GM12874 (cell line): ENCODE data around the gene CA7.

Source experiments
- TF ChIP-seq, protein P1 (sequence below): IDR thresholded peaks from 2 replicates; pipeline ENCODE4 v1.5.1; 2011; ENCODE audit warnings: low read depth, mild to moderate bottlenecking, control low read depth, low read length, moderate library complexity; ENCODE audit not compliant: insufficient read depth

CA7 gene

DNA sequence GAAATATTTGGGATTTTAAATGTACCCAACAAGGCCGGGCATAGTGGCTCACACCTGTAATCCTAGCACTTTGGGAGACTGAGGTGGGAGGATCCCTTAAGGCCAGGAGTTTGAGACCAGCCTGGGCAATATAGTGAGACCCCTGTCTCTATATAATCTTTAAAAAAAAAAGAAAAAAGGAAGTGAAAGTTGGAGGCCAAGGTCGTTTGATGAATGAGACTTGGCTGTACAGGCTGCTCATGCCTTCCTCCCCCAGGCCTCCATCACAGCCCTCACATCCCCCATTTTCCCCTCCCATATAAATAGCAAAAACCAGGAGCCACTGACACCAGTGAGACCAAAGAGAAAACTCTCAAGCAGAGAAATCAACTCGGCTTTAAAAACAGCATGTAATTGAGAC, 3.3 kb upstream of the CA7 start:
- TF ChIP-seq, protein P1, sequence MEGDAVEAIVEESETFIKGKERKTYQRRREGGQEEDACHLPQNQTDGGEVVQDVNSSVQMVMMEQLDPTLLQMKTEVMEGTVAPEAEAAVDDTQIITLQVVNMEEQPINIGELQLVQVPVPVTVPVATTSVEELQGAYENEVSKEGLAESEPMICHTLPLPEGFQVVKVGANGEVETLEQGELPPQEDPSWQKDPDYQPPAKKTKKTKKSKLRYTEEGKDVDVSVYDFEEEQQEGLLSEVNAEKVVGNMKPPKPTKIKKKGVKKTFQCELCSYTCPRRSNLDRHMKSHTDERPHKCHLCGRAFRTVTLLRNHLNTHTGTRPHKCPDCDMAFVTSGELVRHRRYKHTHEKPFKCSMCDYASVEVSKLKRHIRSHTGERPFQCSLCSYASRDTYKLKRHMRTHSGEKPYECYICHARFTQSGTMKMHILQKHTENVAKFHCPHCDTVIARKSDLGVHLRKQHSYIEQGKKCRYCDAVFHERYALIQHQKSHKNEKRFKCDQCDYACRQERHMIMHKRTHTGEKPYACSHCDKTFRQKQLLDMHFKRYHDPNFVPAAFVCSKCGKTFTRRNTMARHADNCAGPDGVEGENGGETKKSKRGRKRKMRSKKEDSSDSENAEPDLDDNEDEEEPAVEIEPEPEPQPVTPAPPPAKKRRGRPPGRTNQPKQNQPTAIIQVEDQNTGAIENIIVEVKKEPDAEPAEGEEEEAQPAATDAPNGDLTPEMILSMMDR: no peak

DNA sequence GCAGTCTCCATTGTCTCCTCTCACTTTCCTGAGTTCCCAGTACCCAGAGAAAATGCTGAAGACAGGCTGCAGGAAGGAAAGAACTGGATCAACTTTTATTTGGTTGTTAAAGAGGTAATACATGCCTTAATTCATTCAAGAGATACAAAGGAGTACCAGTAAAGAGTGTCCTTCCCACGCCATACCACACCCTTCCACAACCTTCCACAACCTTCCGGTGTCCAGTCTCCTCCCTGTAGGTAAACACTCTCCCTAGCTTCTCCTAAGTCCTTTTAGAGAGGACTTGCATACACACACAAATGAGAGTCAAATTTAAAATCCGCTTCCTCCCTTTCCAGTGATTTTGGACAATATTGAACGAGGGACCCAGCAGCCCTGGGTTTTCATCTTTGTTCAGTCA, 2.8 kb upstream of the CA7 start:
- TF ChIP-seq, protein P1: no peak

DNA sequence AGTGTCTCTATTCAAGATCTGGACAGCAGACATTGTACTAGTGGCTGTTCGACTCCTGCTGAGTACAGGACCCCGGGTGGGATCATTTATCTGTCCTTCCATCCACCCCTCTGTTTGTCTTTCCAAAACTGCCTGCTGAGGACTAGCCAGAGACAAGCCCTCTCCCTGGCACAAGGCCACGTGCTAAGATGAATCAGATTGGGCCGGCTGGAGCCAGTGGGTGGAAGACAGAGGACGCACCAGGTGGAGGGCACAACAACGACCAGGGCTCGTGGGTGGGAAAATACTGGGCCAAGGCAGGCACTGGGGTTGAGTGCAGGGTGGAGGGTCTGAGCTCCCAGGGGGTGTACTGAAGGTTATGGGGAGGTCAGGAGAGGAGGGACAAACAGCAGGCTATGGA, 1.4 kb upstream of the CA7 start:
- TF ChIP-seq, protein P1: no peak

DNA sequence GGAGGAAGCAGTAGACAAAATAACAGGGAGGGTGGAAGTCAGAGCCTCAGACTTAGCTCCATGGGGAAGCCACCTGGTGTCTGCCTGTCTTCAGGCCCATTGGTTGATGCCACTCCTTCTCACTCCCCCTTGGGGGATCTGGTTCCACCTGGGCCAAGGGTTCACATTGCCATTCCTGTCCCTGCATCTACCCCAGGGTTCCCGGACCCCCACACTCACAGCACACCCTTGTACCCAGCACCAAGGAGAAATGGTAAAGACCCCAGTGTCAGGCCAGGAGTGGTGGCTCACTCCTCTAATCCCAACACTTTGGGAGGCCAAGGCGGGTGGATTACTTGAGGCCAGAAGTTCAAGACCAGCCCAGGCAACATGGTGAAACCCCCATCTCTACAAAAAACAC, 1.0 kb upstream of the CA7 start:
- TF ChIP-seq, protein P1: no peak

DNA sequence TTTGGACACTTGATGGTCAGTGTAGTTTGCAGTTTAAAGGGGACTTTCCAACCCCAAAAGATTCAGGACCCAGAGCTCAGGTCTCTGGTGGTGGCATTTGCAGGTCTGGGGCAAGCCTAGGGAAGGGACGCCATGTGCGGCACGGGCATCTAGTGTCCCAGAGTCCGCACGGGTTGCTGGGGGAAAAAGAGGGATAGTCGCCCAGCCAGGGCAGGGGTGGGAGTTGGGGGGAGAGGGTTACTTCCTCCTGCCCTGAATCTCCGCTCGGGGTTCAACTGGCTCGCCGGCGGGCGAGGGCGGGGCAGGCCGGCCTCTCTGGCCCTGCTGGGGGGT, 239 bp upstream of the CA7 start:
- TF ChIP-seq, protein P1: no peak

DNA sequence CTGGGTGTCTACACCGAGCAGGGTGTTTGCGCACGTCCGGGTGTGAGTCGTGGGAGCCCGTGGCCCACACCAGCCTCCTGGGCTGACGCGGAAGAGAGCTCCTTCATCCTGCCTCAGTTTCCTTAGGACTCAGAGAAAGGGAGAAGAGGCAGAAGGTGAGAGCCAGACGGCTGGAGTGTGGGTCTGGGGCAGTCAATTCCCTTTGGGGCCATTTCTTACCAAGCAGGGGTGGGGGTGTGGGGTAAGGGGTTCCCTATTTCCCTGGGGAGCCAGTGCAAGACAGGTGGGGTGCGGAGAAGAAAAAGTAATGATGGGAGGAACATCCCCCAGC, 831 bp downstream of the CA7 start:
- TF ChIP-seq, protein P1: no peak

DNA sequence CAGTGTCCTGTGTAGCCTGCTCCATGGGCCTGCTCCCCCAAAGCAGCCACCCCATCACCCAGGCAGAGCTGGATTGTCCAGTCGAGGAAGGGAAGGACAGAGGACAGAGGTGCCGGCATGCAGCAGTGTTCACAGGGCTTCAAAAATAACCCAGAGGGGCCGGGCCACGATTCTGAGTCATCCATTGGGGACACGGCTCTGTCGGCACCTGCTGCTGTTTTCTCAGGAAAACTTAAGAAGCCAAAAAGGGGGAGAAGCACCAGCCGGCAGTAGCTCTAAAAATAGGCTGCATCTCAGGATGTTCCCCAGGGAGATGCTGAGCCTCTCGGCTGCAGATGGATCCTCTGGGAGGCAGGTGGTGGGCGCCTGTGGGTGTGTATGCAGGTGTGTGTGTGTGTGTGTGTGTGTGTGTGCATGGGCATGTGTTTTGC, 1.6 kb downstream of the CA7 start:
- TF ChIP-seq, protein P1: no peak

DNA sequence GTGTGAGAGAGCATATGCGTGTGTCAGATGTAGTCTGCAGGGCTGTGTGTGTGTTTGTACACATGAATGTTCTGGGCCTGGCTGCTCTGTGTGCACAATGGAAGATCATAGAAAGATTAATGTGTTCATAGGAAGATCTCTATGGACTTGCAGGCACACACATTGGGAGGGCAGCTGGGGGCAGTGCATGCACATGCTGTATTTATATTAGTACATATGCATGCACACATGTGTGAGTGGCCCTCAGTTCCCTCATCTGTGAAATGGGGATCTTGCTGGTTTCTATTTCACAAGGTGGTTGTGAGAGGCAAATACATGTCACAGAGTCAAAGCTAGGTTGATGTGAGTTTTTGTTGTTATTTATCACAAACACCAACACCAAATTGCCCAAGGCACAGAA, 2.1 kb downstream of the CA7 start:
- TF ChIP-seq, protein P1: no peak
